HG03108 (cell line): Measurements from ENCODE around the gene SAXO2.
"Not testable (repeated sequence)": the region's sequence is repeated elsewhere in the genome, so short reads cannot be mapped to it uniquely, and the experiment has no call there.

Source experiments
- ATAC-seq: cut with Tn5 transposase; IDR thresholded peaks from one replicate; pipeline ENCODE4 v1.9.1; 2021; ENCODE audit warnings: moderate library complexity; ENCODE audit not compliant: unreplicated experiment

Gene SAXO2

GRCh38 chr15:82286475-82286874, 23.9 kb downstream of the SAXO2 start:
- peak; percentile 86 for ATAC-seq

GRCh38 chr15:82288202-82288601, 25.6 kb downstream of the SAXO2 start:
- ATAC-seq, result not testable (repeated sequence)

GRCh38 chr15:82292271-82292670, 29.7 kb downstream of the SAXO2 start:
- ATAC-seq, result no peak

GRCh38 chr15:82294061-82294690, 31.6 kb downstream of the SAXO2 start:
- ATAC-seq, result no peak

- ATAC-seq, result no peak
Observed at GRCh38 chr15:82297546-82297945, 34.9 kb downstream of the SAXO2 start.

GRCh38 chr15:82298032-82298431, 35.4 kb downstream of the SAXO2 start:
- no peak for ATAC-seq

- no peak for ATAC-seq
Observed at GRCh38 chr15:82298520-82298919, 35.9 kb downstream of the SAXO2 start.

- not testable (repeated sequence) for ATAC-seq
Observed at GRCh38 chr15:82299511-82299914, 36.9 kb downstream of the SAXO2 start.

GRCh38 chr15:82300326-82300725, 37.7 kb downstream of the SAXO2 start:
- not testable (repeated sequence) for ATAC-seq

- ATAC-seq, result no peak
Observed at GRCh38 chr15:82300883-82301282, 38.3 kb downstream of the SAXO2 start.

- ATAC-seq, result no peak
Observed at GRCh38 chr15:82301296-82302016, 38.8 kb downstream of the SAXO2 start.

- no peak for ATAC-seq
Observed at GRCh38 chr15:82303956-82304777, 41.5 kb downstream of the SAXO2 start.

- ATAC-seq, result no peak
Observed at GRCh38 chr15:82304778-82305090, 42.1 kb downstream of the SAXO2 start.

GRCh38 chr15:82305621-82306048, 43.0 kb downstream of the SAXO2 start:
- ATAC-seq, result no peak

GRCh38 chr15:82306791-82307713, 44.4 kb downstream of the SAXO2 start:
- ATAC-seq, result no peak

- no peak for ATAC-seq
Observed at GRCh38 chr15:82307714-82308081, 45.1 kb downstream of the SAXO2 start.

- ATAC-seq, result no peak
Observed at GRCh38 chr15:82309802-82310201, 47.2 kb downstream of the SAXO2 start.

GRCh38 chr15:82311321-82311720, 48.7 kb downstream of the SAXO2 start:
- ATAC-seq, result not testable (repeated sequence)

GRCh38 chr15:82312586-82313349, 50.1 kb downstream of the SAXO2 start:
- ATAC-seq, result no peak

GRCh38 chr15:82313446-82313845, 50.8 kb downstream of the SAXO2 start:
- no peak for ATAC-seq
